Type B pancreatic cell (in vitro differentiated cells): Measurements from ENCODE around the gene LLPH. TPM values are rescaled to one million over a fixed set of nuclear protein-coding genes. Genes with fewer than 3 reads are reported as not detected.

ENCODE experiments used
- DNase-seq: peaks from one replicate; pipeline ENCODE4 v3.0.0; 2021; ENCODE audit warnings: mixed read lengths; ENCODE audit not compliant: unreplicated experiment; ENCODE audit errors: extremely low spot score
- H3K27ac Mint-ChIP-seq: 2 replicates; pipeline ENCODE4 v1.8.0; 2021; ENCODE audit warnings: mild to moderate bottlenecking, mixed read lengths
- H3K27me3 Mint-ChIP-seq: 2 replicates; pipeline ENCODE4 v1.8.0; 2021; ENCODE audit warnings: mixed read lengths
- H3K36me3 Mint-ChIP-seq: 2 replicates; pipeline ENCODE4 v1.8.0; 2021; ENCODE audit warnings: mixed read lengths
- H3K4me1 Mint-ChIP-seq: one replicate; pipeline ENCODE4 v1.8.0; 2021; ENCODE audit warnings: mixed read lengths; ENCODE audit not compliant: unreplicated experiment
- H3K4me3 Mint-ChIP-seq: 2 replicates; pipeline ENCODE4 v1.8.0; 2021; ENCODE audit warnings: mild to moderate bottlenecking, mixed read lengths
- H3K9me3 Mint-ChIP-seq: 2 replicates; pipeline ENCODE4 v1.8.0; 2021; ENCODE audit warnings: mixed read lengths
- CTCF ChIP-seq: fragments of 200-600 bp; sonication (generic); conservative IDR thresholded peaks from 2 replicates; pipeline ENCODE4 v1.5.0; 2021; ENCODE audit warnings: antibody characterized with exemption, mild to moderate bottlenecking
- total RNA-seq: library from RNA; stranded (reverse); gene quantifications from 2 replicates; pipeline ENCODE4 v1.2.1, GENCODE V29; 2021; ENCODE audit warnings: low replicate concordance

The LLPH gene
- total RNA-seq, 1 donor from 2014 or later, result 26.3 TPM

GRCh38 chr12:66160704-66161103 lies 30.2 kb upstream of the LLPH start:
- Mint-ChIP-seq H3K36me3 (peaks cover 21% of the 10 kb centered on the region), H3K4me3 (no peak overlapping the region), H3K4me1 (no peaks in the 10 kb centered on the region), H3K27me3 (no peaks in the 10 kb centered on the region), H3K9me3 (peaks cover 19% of the 10 kb centered on the region), H3K27ac (no peak overlapping the region)
- DNase-seq, result no peak
- TF ChIP-seq CTCF, result no peak

GRCh38 chr12:66159123-66159522 lies 28.6 kb upstream of the LLPH start:
- no peak for DNase-seq
- no peak for TF ChIP-seq CTCF
- Mint-ChIP-seq H3K4me3 (no peak overlapping the region), H3K9me3 (peaks cover 6% of the 10 kb centered on the region), H3K4me1 (no peaks in the 10 kb centered on the region), H3K36me3 (peaks cover 13% of the 10 kb centered on the region), H3K27me3 (peaks cover 2% of the 10 kb centered on the region), H3K27ac (no peak overlapping the region)

GRCh38 chr12:66156654-66157053 lies 26.1 kb upstream of the LLPH start:
- peaks cover 13% of the 10 kb centered on the region for H3K36me3 Mint-ChIP-seq
- H3K27ac Mint-ChIP-seq, result no peak overlapping the region
- H3K4me3 Mint-ChIP-seq, result no peak overlapping the region
- no peak for TF ChIP-seq CTCF
- no peak for DNase-seq
- H3K4me1 Mint-ChIP-seq, result no peaks in the 10 kb centered on the region
- peaks cover 2% of the 10 kb centered on the region for H3K27me3 Mint-ChIP-seq
- H3K9me3 Mint-ChIP-seq, result peaks cover 6% of the 10 kb centered on the region

GRCh38 chr12:66154776-66155175 lies 24.2 kb upstream of the LLPH start:
- no peak for DNase-seq
- Mint-ChIP-seq H3K36me3 (peaks cover 7% of the 10 kb centered on the region), H3K9me3 (peaks cover 4% of the 10 kb centered on the region), H3K27ac (no peak overlapping the region), H3K27me3 (peaks cover 2% of the 10 kb centered on the region), H3K4me1 (no peaks in the 10 kb centered on the region), H3K4me3 (no peak overlapping the region)
- TF ChIP-seq CTCF, result no peak

- Mint-ChIP-seq H3K9me3 (no peaks in the 10 kb centered on the region), H3K4me3 (no peak overlapping the region), H3K4me1 (no peaks in the 10 kb centered on the region), H3K27ac (no peak overlapping the region), H3K36me3 (no peaks in the 10 kb centered on the region), H3K27me3 (peaks cover 2% of the 10 kb centered on the region)
- TF ChIP-seq CTCF, result no peak
- no peak for DNase-seq
Observed at GRCh38 chr12:66152732-66153131, 22.2 kb upstream of the LLPH start.
